ENCODE results near the gene CCDC61. TPM values are rescaled to one million over a fixed set of nuclear protein-coding genes. Genes with fewer than 3 reads are reported as not detected.

CCDC61 gene
- total and polyA plus RNA-seq, 2 experiments from 2014 or later, result 2.6 to 6.9 TPM

- no peak overlapping the region for H3K9ac ChIP-seq
- H3K4me3 ChIP-seq, result no peak overlapping the region
- H3K9me3 ChIP-seq (ENCODE audit: low read depth), result no peaks in the 10 kb centered on the region
- no peaks in the 10 kb centered on the region for H3K36me3 ChIP-seq (ENCODE audit: low read depth)
- H4K20me1 ChIP-seq (ENCODE audit: insufficient read depth), result no peaks in the 10 kb centered on the region
- in situ Hi-C loops (cut with MboI), result no loop called here
- H3F3A ChIP-seq (ENCODE audit: insufficient read depth), result no peaks in the 10 kb centered on the region
- DNase-seq, result peak; percentile 30
- no peaks in the 10 kb centered on the region for H3K9me2 ChIP-seq (ENCODE audit: insufficient read depth)
- no peaks in the 10 kb centered on the region for H3K4me1 ChIP-seq (ENCODE audit: insufficient read depth)
- H3K79me2 ChIP-seq (ENCODE audit: insufficient read depth), result no peaks in the 10 kb centered on the region
- no peak overlapping the region for H2AFZ ChIP-seq
- peaks cover 33% of the 10 kb centered on the region for H3K27me3 ChIP-seq (replicated peaks; ENCODE audit: insufficient read depth)
- WGBS, 2 experiments (ENCODE audit: low coverage in 1 of 2, low lambda C conversion rate in 2 of 2, missing lambda C conversion rate in 2 of 2), result 19 to 23% methylated on average over 12 to 14 of the region's 14 CpGs
- H3K4me2 ChIP-seq (ENCODE audit: unreplicated experiment), result no peak overlapping the region
- TF ChIP-seq EZH2 (IDR thresholded peaks at IDR 0.05; ENCODE audit: insufficient read depth, poor library complexity, severe bottlenecking), result no peak
- no peak for TF ChIP-seq EZH2phosphoT487 (IDR thresholded peaks at IDR 0.05; ENCODE audit: insufficient read depth, low read depth)
- no peak overlapping the region for H3K27ac ChIP-seq
Measured at GRCh38 chr19:45976178-45976577, 19.1 kb upstream of the CCDC61 start.

- no peaks in the 10 kb centered on the region for H3F3A ChIP-seq (ENCODE audit: insufficient read depth)
- H2AFZ ChIP-seq, result no peak overlapping the region
- H3K9ac ChIP-seq, result no peak overlapping the region
- no peak overlapping the region for H3K27ac ChIP-seq
- peaks cover 23% of the 10 kb centered on the region for H3K27me3 ChIP-seq (replicated peaks; ENCODE audit: insufficient read depth)
- H4K20me1 ChIP-seq (ENCODE audit: insufficient read depth), result no peaks in the 10 kb centered on the region
- in situ Hi-C loops (cut with MboI), result no loop called here
- no peak for TF ChIP-seq EZH2 (IDR thresholded peaks at IDR 0.05; ENCODE audit: insufficient read depth, poor library complexity, severe bottlenecking)
- TF ChIP-seq EZH2phosphoT487 (IDR thresholded peaks at IDR 0.05; ENCODE audit: insufficient read depth, low read depth), result no peak
- no peaks in the 10 kb centered on the region for H3K36me3 ChIP-seq (ENCODE audit: low read depth)
- no peak overlapping the region for H3K4me2 ChIP-seq (ENCODE audit: unreplicated experiment)
- H3K4me3 ChIP-seq, result no peak overlapping the region
- no peaks in the 10 kb centered on the region for H3K4me1 ChIP-seq (ENCODE audit: insufficient read depth)
- 72 to 75% methylated on average over 6 to 7 of the region's 7 CpGs for WGBS, 2 experiments (ENCODE audit: low coverage in 1 of 2, low lambda C conversion rate in 2 of 2, missing lambda C conversion rate in 2 of 2)
- peak; percentile 24 for DNase-seq
- H3K79me2 ChIP-seq (ENCODE audit: insufficient read depth), result no peaks in the 10 kb centered on the region
- H3K9me2 ChIP-seq (ENCODE audit: insufficient read depth), result no peaks in the 10 kb centered on the region
- H3K9me3 ChIP-seq (ENCODE audit: low read depth), result no peaks in the 10 kb centered on the region
Measured at GRCh38 chr19:45978156-45978555, 17.1 kb upstream of the CCDC61 start.

GRCh38 chr19:45981350-45981749 is 13.9 kb upstream of the CCDC61 start:
- peak; percentile 28 for DNase-seq

GRCh38 chr19:45985321-45985720 is 9.9 kb upstream of the CCDC61 start:
- H2AFZ ChIP-seq, result no peak overlapping the region
- no peak for TF ChIP-seq EZH2 (IDR thresholded peaks at IDR 0.05; ENCODE audit: insufficient read depth, poor library complexity, severe bottlenecking)
- TF ChIP-seq EZH2phosphoT487 (IDR thresholded peaks at IDR 0.05; ENCODE audit: insufficient read depth, low read depth), result no peak
- H3F3A ChIP-seq (ENCODE audit: insufficient read depth), result no peaks in the 10 kb centered on the region
- in situ Hi-C loops (cut with MboI), result no loop called here
- no peaks in the 10 kb centered on the region for H3K9me3 ChIP-seq (ENCODE audit: low read depth)
- 57 to 58% methylated on average over 7 of the region's 7 CpGs for WGBS, 2 experiments (ENCODE audit: low coverage in 1 of 2, low lambda C conversion rate in 2 of 2, missing lambda C conversion rate in 2 of 2)
- H3K27ac ChIP-seq, result no peak overlapping the region
- no peaks in the 10 kb centered on the region for H4K20me1 ChIP-seq (ENCODE audit: insufficient read depth)
- DNase-seq, result no peak
- no peak overlapping the region for H3K4me3 ChIP-seq
- no peaks in the 10 kb centered on the region for H3K4me1 ChIP-seq (ENCODE audit: insufficient read depth)
- no peaks in the 10 kb centered on the region for H3K79me2 ChIP-seq (ENCODE audit: insufficient read depth)
- H3K4me2 ChIP-seq (ENCODE audit: unreplicated experiment), result no peak overlapping the region
- 0 out of 2 replicates have a peak, but pooled peaks cover 5% of the 10 kb centered on the region for H3K27me3 ChIP-seq (replicated peaks; ENCODE audit: insufficient read depth)
- no peaks in the 10 kb centered on the region for H3K9me2 ChIP-seq (ENCODE audit: insufficient read depth)
- no peak overlapping the region for H3K9ac ChIP-seq
- H3K36me3 ChIP-seq (ENCODE audit: low read depth), result no peaks in the 10 kb centered on the region

More at GRCh38 chr19:45981350-45981749, 13.9 kb upstream of the CCDC61 start:
- Histone ChIP-seq H3K79me2 (ENCODE audit: insufficient read depth) (no peaks in the 10 kb centered on the region), H3K27me3 (replicated peaks; ENCODE audit: insufficient read depth) (peaks cover 6% of the 10 kb centered on the region), H3K4me3 (no peak overlapping the region), H3K9me3 (ENCODE audit: low read depth) (no peaks in the 10 kb centered on the region), H3K4me2 (ENCODE audit: unreplicated experiment) (no peak overlapping the region), H3F3A (ENCODE audit: insufficient read depth) (no peaks in the 10 kb centered on the region), H3K4me1 (ENCODE audit: insufficient read depth) (no peaks in the 10 kb centered on the region), H4K20me1 (ENCODE audit: insufficient read depth) (no peaks in the 10 kb centered on the region), H2AFZ (no peak overlapping the region), H3K36me3 (ENCODE audit: low read depth) (no peaks in the 10 kb centered on the region), H3K27ac (no peak overlapping the region), H3K9me2 (ENCODE audit: insufficient read depth) (no peaks in the 10 kb centered on the region), H3K9ac (no peak overlapping the region)
- no peak for TF ChIP-seq EZH2 (IDR thresholded peaks at IDR 0.05; ENCODE audit: insufficient read depth, poor library complexity, severe bottlenecking)
- no peak for TF ChIP-seq EZH2phosphoT487 (IDR thresholded peaks at IDR 0.05; ENCODE audit: insufficient read depth, low read depth)
- in situ Hi-C loops (cut with MboI), result no loop called here
- 2 to 6% methylated on average over 2 of the region's 2 CpGs for WGBS, 2 experiments (ENCODE audit: low coverage in 1 of 2, low lambda C conversion rate in 2 of 2, missing lambda C conversion rate in 2 of 2)

Measured in GM23248 (cell line).